GM18867 (cell line): ENCODE results near the gene LRIG1.

Experiments used
- ATAC-seq: cut with Tn5 transposase; IDR thresholded peaks from one replicate; pipeline ENCODE4 v1.9.1; 2021; ENCODE audit warnings: mild to moderate bottlenecking, moderate library complexity; ENCODE audit not compliant: unreplicated experiment

LRIG1 gene

DNA sequence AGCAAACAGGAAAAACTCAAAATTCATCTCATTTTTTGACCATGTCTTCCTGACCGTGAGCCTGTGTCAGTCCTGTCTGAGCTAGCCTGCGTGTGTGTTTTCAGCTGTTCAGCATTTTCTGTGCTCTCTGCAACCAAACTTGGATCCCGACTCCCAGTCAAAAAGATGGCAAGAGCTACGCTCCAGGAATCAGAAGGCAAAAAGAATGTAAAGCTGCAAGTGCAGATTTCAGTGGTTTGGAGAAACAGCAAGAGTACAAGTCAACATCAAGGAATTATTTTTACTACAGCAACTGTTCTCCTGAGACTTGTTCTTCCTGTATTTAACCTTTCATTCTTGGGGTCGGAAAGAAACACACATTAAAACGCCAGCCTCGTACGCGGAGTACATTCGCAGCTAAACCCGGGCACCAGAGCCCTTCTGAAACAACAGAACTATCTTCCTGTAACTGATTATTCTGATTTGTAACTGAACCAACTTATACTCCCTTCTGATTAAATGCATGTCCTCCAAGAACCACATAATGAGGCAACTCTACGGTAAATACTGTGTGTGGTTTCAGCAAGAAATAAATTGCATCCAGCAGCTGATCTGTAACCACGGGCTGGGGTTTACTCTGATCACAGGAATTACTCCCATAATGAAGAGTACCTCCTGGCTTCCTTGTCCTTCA, 107.4 kb downstream of the LRIG1 start:
- ATAC-seq: no peak

- no peak for ATAC-seq
These were observed 107.9 kb downstream of the LRIG1 start for GRCh38 chr3:66392966-66393332.

DNA sequence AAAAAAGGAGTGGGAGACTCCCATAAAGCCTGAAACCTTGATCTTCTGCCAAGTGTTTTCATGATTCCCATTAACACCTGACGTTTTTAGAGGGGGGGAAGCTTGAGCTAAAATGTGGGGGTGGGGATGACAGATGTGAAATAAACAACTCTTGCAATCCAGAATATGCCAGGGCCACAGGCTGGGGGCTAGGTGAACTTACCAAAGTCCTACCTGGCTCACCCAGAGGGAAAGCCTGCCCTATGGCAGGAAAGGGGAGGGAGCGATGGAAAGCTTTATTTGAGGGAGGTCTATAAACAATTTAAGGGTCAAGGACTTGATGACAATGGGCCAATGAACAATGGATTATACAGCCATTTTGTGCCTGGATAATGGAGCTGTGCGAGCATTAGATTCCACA, 108.3 kb downstream of the LRIG1 start:
- ATAC-seq: no peak

DNA sequence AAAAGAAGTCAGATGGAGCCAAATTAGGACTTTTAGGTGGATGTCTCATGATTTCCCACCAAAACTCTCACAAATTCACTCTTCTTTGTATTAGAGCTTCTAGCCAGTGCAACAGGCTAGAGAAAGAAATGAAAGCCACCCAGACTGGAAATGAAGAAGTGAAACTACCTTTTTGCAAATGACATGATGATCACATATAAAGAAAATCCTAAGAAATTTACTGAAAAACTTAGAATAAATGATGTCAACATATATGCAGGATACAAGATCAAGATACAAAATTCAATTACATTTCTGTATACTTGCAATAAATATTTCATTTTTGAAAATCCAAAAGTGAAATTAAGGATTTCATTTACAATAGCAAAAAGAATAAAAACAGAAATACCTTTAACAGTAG, 110.8 kb downstream of the LRIG1 start:
- peak; percentile 40 for ATAC-seq

- ATAC-seq: peak; percentile 39
These were observed 113.7 kb downstream of the LRIG1 start for GRCh38 chr3:66386925-66387650.

DNA sequence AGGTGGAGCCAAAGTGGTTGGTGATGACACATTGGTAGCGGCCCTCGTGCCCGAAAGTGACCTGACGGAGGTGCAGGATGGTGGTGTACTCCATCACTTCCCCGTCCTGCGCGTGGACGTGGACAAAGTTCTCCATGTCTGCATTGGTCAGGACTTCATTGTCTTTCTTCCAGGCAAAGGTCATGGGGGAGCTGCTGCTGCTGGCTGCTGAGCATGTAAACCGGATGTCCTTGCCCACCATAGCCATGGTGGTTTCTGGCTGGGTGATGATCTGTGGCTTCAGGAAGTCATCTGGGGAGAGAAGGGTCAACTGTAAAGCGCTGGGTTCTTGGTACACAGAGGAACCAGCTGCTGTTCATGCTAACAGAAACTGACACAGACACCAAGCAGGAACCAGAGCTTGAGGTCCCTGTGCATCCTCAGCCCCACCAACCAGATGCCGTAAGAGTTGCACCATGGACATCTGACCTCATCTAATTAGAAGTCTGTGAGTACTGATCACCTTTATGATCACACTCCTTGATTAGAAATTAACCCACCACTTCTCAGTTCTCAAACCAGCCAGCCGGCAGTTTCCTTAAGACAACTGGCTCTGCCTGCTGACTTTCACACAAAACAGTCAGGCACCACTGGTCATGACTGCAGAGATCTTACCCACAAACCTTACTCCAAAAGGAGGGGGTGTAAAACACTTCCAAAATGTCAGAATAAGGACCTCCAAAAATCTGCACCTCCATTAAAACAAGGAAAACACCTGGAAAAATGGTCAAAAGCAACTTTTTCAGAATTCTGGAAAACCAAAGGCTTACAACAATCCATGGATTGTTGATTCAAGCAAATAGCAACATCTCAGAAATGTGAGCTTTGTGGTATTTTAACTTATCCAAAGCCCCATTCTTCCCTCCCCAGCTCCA, 114.6 kb downstream of the LRIG1 start:
- ATAC-seq: peak; percentile 90

DNA sequence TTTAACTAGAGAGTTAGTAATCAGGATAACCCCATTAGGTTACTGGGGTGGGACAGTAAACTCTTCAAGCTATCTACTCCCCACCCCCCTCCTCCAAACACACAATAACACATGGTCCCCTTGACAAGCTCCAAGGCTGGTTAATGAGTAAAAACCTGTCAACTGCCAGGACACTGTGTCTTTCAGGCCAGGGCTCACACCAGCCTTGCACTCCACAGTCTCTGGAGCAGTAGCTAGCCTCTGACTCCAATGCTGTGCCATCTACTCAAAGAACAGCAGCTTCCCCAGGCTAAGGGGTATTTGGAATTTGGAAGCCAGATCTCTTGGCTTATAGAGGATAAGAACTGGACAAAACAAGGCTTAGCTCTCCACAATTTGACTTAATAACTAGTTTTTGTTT, 115.8 kb downstream of the LRIG1 start:
- ATAC-seq: no peak

DNA sequence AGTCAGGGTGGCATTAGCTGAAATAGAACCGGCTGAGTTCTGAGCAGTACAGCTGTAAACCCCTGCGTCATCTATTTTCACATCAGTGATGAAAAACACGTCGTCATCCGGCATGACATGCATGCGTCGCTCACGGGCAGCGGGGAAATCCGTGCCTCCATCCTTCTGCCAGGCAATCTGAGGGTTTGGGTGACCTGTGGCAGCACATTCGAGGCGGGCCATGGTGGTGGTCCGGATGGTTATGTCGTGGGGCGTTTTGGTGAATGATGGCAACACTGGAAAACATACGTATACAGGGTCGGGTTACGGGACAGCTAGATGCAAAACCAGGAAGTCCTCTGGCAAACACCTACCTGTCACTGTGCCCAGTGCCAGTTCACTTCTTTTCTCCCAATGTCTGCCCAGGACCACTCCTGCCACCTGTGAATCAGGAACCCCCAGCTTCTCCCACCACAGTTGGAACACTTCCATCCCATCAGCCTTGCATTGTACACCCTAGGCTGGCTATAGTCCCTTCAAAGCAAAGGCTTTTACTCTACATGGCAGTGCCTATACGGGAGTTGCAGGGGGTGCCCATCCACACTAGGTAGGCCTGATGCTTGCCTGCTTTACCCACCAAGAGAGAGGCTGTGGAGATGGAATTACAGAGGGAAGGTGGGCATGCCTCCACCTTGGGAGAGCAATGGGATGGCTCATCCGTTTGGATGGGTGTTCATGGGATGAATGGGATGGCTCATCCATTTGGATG, 116.7 kb downstream of the LRIG1 start:
- no peak for ATAC-seq

- ATAC-seq: no peak
These were observed 117.8 kb downstream of the LRIG1 start for GRCh38 chr3:66383023-66383422.

- ATAC-seq: no peak
These were observed 118.7 kb downstream of the LRIG1 start for GRCh38 chr3:66382142-66382541.

DNA sequence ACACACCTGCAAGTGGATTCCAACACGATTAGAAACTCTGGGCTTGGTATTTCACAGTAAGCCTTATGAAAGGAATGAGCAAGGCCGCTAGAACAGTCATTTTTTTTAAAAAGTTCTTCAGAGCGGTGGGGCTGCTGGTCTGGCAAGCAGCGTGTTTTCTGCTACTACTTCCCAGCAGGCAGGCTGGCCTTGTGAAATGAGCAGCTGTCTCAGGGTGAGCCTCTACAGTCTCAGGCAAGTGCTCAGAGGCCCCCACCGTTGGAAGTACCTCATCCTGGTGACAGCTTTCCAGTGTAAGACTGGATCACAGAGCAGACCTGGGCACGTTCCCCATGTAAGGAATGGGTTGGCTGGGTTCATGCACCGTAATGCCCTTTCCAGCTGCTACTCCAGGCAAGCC, 119.2 kb downstream of the LRIG1 start:
- ATAC-seq: no peak

DNA sequence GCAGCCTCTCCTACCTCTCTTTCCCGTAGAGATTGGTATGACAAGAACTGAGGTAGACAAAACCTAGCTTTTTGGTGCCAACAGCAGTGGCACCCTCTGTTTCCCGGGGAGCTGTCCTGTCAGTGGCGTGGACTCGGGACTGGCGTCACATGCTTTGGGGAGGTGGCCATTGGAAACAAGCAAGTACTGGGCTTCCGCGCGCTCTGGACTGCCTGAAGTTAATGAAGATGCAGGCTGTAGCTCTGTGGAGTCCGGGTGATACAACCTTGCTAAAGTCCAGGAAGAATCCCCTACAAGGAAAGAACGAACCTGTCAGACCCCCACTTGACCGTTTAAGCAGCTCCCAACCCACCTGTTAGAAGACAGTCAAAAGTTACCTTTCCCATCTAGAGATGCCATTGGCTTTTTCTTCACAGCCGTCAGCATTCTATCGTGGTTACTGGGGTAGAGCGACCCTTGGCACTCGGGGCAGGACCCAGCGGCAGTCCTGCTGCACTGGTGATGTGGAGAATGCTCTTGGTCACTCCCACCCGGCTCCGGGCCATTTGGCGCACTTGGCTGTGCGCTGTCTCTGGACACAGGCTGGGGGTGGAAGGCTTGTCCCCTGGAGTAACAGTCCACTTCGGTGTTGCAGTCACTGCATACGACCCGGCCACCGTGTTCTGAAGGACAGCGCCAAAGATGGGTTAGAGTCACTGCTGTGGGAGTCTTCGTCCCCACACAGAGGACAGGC, 120.5 kb downstream of the LRIG1 start:
- no peak for ATAC-seq

DNA sequence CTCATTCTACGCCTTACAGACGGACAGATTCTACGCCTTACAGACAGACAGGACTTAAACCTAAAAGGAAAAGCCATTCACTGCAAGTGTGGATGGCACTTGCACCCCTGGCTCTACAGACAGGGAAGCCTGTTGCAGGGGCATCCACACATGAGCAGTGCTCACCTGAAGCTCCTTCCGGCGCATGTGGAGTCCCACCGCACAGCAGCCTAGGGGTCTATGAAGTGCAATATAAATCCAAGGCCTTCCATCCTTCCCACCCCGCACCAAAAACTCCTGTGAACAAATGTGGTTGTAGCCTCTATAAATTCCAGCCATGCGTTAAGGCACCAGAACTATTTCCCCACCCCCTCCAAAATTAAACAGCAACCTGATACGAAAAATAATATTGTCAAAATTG, 121.3 kb downstream of the LRIG1 start:
- no peak for ATAC-seq

- no peak for ATAC-seq
These were observed 122.6 kb downstream of the LRIG1 start for GRCh38 chr3:66378256-66378655.

DNA sequence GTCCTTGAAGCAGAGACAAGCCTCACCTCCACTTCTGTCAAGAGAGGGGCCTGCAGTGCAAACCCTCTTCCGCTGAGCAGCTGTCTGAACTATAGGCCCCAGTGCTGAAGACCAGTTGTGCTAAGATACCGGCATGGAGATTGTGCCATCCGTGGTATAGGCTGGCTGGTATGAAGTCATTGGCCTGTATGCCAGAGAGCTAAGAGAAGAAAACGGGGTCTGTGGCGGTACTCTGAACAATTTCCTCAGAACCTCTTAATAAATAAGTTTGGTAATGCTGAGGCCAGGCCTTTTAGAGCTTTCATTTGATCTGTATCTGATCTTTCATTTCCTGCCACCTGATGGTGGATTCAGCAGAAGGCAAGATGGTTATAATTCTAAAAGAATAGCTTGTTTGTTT, 123.0 kb downstream of the LRIG1 start:
- ATAC-seq: no peak

- ATAC-seq: no peak
These were observed 124.3 kb downstream of the LRIG1 start for GRCh38 chr3:66376568-66376967.

DNA sequence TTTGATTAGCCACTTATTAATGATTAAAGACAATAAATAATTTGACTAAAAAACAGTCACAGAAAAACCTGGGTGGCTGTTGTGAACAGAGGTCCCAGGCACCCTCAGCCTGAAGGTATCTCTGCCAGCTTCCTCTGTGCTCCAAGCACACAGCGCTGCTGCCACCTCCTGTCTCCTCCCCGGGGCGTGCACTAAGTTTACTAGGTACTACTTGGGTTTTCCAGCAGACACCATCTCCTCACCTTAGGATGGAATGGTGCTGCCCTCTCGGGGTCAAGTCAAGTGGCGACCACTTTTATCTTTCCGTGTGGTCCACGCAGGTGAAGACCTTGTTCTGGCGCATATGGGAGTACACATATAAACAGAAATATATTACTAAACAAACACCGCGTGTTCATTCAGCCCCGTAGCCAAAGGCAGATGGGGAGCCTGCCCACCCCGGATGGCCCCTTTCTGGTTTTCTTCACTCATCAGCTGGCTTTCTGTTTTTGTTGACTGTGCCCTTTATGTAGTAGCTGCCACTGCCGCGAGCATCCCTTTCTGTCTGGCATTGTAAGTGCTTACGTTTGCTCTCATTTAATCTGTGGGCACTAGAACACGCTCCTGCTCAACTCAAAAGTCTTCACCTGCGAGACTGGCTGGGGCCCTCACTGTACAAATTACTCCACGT, 128.0 kb downstream of the LRIG1 start:
- ATAC-seq: no peak

- ATAC-seq: no peak
These were observed 129.4 kb downstream of the LRIG1 start for GRCh38 chr3:66371432-66371831.

- no peak for ATAC-seq
These were observed 130.6 kb downstream of the LRIG1 start for GRCh38 chr3:66370179-66370578.

DNA sequence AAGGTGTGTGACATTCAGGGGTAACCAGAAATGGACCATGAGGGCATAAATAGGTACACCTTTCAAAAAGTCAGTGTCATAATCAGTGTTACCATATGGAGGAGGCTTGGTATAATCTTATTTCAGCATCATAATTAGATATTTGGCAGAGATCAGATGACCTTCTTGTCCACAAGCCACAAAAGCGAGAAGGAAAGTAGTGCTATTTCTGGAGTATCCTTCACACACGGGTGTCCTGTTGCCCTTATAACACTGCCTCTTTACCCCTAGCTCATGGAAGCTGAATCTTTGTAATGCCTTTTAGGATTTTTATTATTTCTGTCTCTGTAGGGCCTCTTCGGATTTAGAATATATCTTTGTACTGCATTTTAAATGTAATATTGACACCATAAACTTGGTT, 132.8 kb downstream of the LRIG1 start:
- ATAC-seq: no peak
